PC-3 (cell line): ENCODE measurements around the gene TMIE. TPM values are rescaled to one million over a fixed set of nuclear protein-coding genes. Genes with fewer than 3 reads are reported as not detected.

ENCODE experiments used
- ATAC-seq: fragments of 200-7000 bp; cut with Tn5 transposase; 2 replicates; pipeline ENCODE4 v1.9.1; 2020; ENCODE audit warnings: mild to moderate bottlenecking, moderate library complexity
- BruUV-seq: library from RNA; stranded (reverse); fragments of 400-500 nt; replicated peaks from 2 replicates; lab custom pipeline; 2021; lab: Mats Ljungman, UMichigan
- CTCF ChIA-PET: fragments of 300-600 bp; sonication (Branson Sonifier 250); formaldehyde crosslinking; loops from one replicate; lab custom pipeline; 2022; ENCODE audit warnings: antibody characterized with exemption; lab: Charles Lee
- POLR2A ChIA-PET: fragments of 300-600 bp; sonication (Branson Sonifier 250); formaldehyde crosslinking; loops from one replicate; lab custom pipeline; 2022; ENCODE audit warnings: antibody characterized with exemption; ENCODE audit not compliant: unreplicated experiment; lab: Charles Lee
- DNase-seq: peaks from one replicate; pipeline ENCODE4 v3.0.0-alpha.2; 2015
- H2AFZ ChIP-seq: fragments of 300-600 bp; sonication (generic); 2 replicates; pipeline ENCODE4 v1.6.0; 2016; ENCODE audit warnings: antibody characterized with exemption, low read length
- H3F3A ChIP-seq: fragments of 300-600 bp; sonication (generic); one replicate; pipeline ENCODE4 v1.6.0; 2017; ENCODE audit warnings: antibody characterized with exemption, low read length, control low read depth, mild to moderate bottlenecking; ENCODE audit not compliant: unreplicated experiment
- H3K27ac ChIP-seq: fragments of 300-600 bp; sonication (generic); 2 replicates; pipeline ENCODE4 v1.5.1; 2016; ENCODE audit warnings: mild to moderate bottlenecking, low read length
- H3K27me3 ChIP-seq: fragments of 300-600 bp; sonication (generic); 2 replicates; pipeline ENCODE4 v1.6.1; 2016; ENCODE audit warnings: low read length, mixed read lengths
- H3K36me3 ChIP-seq: fragments of 300-600 bp; sonication (generic); 2 replicates; pipeline ENCODE4 v1.6.1; 2016; ENCODE audit warnings: low read depth, mixed run types, low read length, mixed read lengths
- H3K4me1 ChIP-seq: fragments of 300-600 bp; sonication (generic); 2 replicates; pipeline ENCODE4 v1.5.1; 2016; ENCODE audit warnings: low read length; ENCODE audit not compliant: insufficient read depth
- H3K4me2 ChIP-seq: fragments of 300-600 bp; sonication (generic); 2 replicates; pipeline ENCODE4 v1.6.0; 2016; ENCODE audit warnings: low read length
- H3K4me3 ChIP-seq: fragments of 300-600 bp; sonication (generic); 2 replicates; pipeline ENCODE4 v1.5.1; 2016; ENCODE audit warnings: mild to moderate bottlenecking, low read length, mixed read lengths
- H3K79me2 ChIP-seq: fragments of 300-600 bp; sonication (generic); 2 replicates; pipeline ENCODE4 v1.6.1; 2017; ENCODE audit warnings: low read length, mixed read lengths
- H3K9ac ChIP-seq: fragments of 300-600 bp; sonication (generic); 2 replicates; pipeline ENCODE4 v1.6.0; 2016; ENCODE audit warnings: mild to moderate bottlenecking, low read length
- H3K9me2 ChIP-seq: fragments of 300-600 bp; sonication (generic); replicated peaks from 2 replicates; pipeline ENCODE4 v1.6.1; 2016; ENCODE audit warnings: mixed run types, low read length, mixed read lengths
- H3K9me3 ChIP-seq: fragments of 300-600 bp; sonication (generic); 2 replicates; pipeline ENCODE4 v1.6.1; 2016; ENCODE audit warnings: low read length, mixed read lengths
- H4K20me1 ChIP-seq: fragments of 300-600 bp; sonication (generic); 2 replicates; pipeline ENCODE4 v1.6.1; 2016; ENCODE audit warnings: low read length, mixed read lengths
- CTCF ChIP-seq: fragments of 300-600 bp; sonication (generic); conservative IDR thresholded peaks from 2 replicates; pipeline ENCODE4 v1.5.1; 2017; ENCODE audit warnings: antibody characterized with exemption, low read depth, mild to moderate bottlenecking, low read length
- EZH2 ChIP-seq: fragments of 300-600 bp; sonication (generic); IDR thresholded peaks from one replicate; pipeline ENCODE4 v1.6.1; 2017; ENCODE audit warnings: antibody characterized with exemption, mild to moderate bottlenecking, low read length; ENCODE audit not compliant: unreplicated experiment
- EZH2phosphoT487 ChIP-seq: fragments of 300-600 bp; sonication (generic); IDR thresholded peaks from 2 replicates; pipeline ENCODE4 v1.6.1; 2018; ENCODE audit warnings: mild to moderate bottlenecking, antibody characterized with exemption, low read length, borderline replicate concordance
- intact Hi-C: fragments of 100-400 bp; cut with micrococcal nuclease; formaldehyde crosslinking; loops from 2 replicates; pipeline ENCODE4 v1.9.0; 2023
- total RNA-seq: library from RNA; depleted of rRNA; stranded (reverse); fragments of >200 nt; gene quantifications from 2 replicates; pipeline ENCODE4 v1.2.3, GENCODE V29; 2014

The TMIE gene
- total RNA-seq, 1 experiment from 2014 or later: 0.66 TPM

DNA sequence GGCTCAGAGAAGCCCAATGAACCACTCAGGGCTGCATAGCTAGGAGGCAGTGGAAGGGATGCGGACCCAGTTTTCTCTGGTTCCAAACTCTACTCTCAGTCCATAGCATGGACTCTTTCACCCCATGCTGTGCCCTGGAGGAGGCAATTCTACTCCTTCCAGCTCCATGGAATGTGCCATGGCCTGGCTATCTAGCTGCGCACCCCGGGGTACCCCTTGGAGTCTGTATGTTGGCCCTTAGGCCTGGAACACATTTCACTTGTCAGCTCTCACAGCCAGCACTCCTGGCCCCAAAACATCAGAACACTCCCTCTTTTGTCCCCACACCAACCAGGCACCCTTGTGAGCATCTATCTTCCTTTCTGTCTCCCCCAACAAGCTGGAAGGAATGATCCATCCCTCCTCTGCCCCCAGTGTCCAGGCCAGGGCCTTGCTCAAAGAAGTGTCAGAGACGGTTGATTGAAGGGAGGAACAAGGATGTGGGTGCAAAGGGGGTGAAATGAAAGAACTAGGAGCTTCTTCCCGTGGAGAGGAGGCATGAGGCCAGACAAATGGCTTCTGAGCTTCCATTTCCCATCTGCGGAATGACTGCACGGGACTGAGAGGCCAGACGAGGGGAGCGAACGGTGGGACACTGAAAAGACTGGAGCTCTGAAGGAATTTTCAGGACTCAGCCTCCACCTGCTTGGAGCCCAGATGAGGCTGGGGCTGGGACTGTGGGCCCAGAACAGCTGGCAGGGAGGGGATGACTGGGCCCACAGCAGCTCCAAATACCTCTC is 13.7 kb downstream of the TMIE start:
- CTCF ChIA-PET: interaction anchor here (0.5 to 1.1 kb wide), 2 partner anchors 9 to 88 kb away, joined by 3 to 4 read pairs; no protein-coding TSS in a partner anchor
- no peaks in the 10 kb centered on the region for H4K20me1 ChIP-seq
- no peak overlapping the region for H3K4me3 ChIP-seq
- H3K79me2 ChIP-seq: no peaks in the 10 kb centered on the region
- no peaks in the 10 kb centered on the region for H3F3A ChIP-seq
- H2AFZ ChIP-seq: no peak overlapping the region
- no peak overlapping the region for H3K27ac ChIP-seq
- TF ChIP-seq EZH2phosphoT487: no peak
- TF ChIP-seq CTCF: no peak
- TF ChIP-seq EZH2: no peak
- no peaks in the 10 kb centered on the region for H3K27me3 ChIP-seq
- POLR2A ChIA-PET: no interaction called here
- ATAC-seq: no peak
- intact Hi-C loops: no loop called here
- H3K36me3 ChIP-seq: no peaks in the 10 kb centered on the region
- H3K9me2 ChIP-seq: no peaks in the 10 kb centered on the region
- no peaks in the 10 kb centered on the region for H3K9me3 ChIP-seq
- H3K4me1 ChIP-seq: no peaks in the 10 kb centered on the region
- H3K4me2 ChIP-seq: no peak overlapping the region
- no TSS peak for BruUV-seq
- no peak for DNase-seq
- no peak overlapping the region for H3K9ac ChIP-seq

- DNase-seq (no peak), ATAC-seq (no peak)
- no peak overlapping the region for H2AFZ ChIP-seq
- H3K9me2 ChIP-seq: no peaks in the 10 kb centered on the region
- no peak overlapping the region for H3K9ac ChIP-seq
- H3K4me3 ChIP-seq: no peak overlapping the region
- no peak overlapping the region for H3K27ac ChIP-seq
- H3K4me2 ChIP-seq: no peak overlapping the region
- H3K27me3 ChIP-seq: no peaks in the 10 kb centered on the region
- H3K36me3 ChIP-seq: no peaks in the 10 kb centered on the region
- no peaks in the 10 kb centered on the region for H3K4me1 ChIP-seq
- H3K79me2 ChIP-seq: no peaks in the 10 kb centered on the region
- no TSS peak for BruUV-seq
- H3K9me3 ChIP-seq: no peaks in the 10 kb centered on the region
- H4K20me1 ChIP-seq: no peaks in the 10 kb centered on the region
- intact Hi-C loops: no loop called here
- CTCF ChIA-PET: interaction anchor here (0.5 kb wide), 1 partner anchor 88 kb away, joined by 3 read pairs; no protein-coding TSS in a partner anchor
- POLR2A ChIA-PET: no interaction called here
- H3F3A ChIP-seq: no peaks in the 10 kb centered on the region
- TF ChIP-seq EZH2: no peak
- TF ChIP-seq CTCF: no peak
- no peak for TF ChIP-seq EZH2phosphoT487
These were observed 14.4 kb downstream of the TMIE start for GRCh38 chr3:46715507-46716175.
